ENCODE results near the gene NANOS2. TPM values are rescaled to one million over a fixed set of nuclear protein-coding genes. Genes with fewer than 3 reads are reported as not detected.

The NANOS2 gene
- total and polyA plus RNA-seq, 9 of the 15 experiments (the other 6 are each of a cell fraction or from before 2014, with no cell fraction given) = not detected

GRCh38 chr19:45881909-45882528 lies 32.6 kb downstream of the NANOS2 start (continued):
- TF ChIP-seq RBFOX2 (IDR thresholded peaks at IDR 0.05; ENCODE audit: low read depth, low read length) (no peak), DACH1 (IDR thresholded peaks at IDR 0.05; ENCODE audit: partially characterized antibody) (peak; percentile 76), ZNF589 (CRISPR knock-in tag; IDR thresholded peaks at IDR 0.05; ENCODE audit: low read depth) (no peak), BCOR (IDR thresholded peaks at IDR 0.05) (no peak), ASH1L (IDR thresholded peaks at IDR 0.05; ENCODE audit: borderline replicate concordance, low read depth, partially characterized antibody) (no peak), FOXK2 (conservative IDR thresholded peaks at IDR 0.05 in 1 of 2, IDR thresholded peaks at IDR 0.05 in 1 of 2; ENCODE audit: low read depth in 2 of 2) (no peak), MED1 (CRISPR knock-in tag; IDR thresholded peaks at IDR 0.05; ENCODE audit: borderline replicate concordance) (no peak), SREBF1 (IDR thresholded peaks at IDR 0.05; ENCODE audit: borderline replicate concordance, low read depth, low read length) (no peak), CBFA2T2 (conservative IDR thresholded peaks at IDR 0.05) (peak; percentile 84), VEZF1 (CRISPR knock-in tag; IDR thresholded peaks at IDR 0.05) (peak; percentile 41), CBX8 (IDR thresholded peaks at IDR 0.05; ENCODE audit: borderline replicate concordance, extremely low read depth, low read depth, low read length, poor library complexity, severe bottlenecking) (no peak), CHD4 (IDR thresholded peaks at IDR 0.05; ENCODE audit: insufficient read depth, insufficient replicate concordance, low read depth, low read length, poor library complexity, severe bottlenecking) (no peak), HINFP (tag; conservative IDR thresholded peaks at IDR 0.05; ENCODE audit: low read depth) (no peak), RAD21 (CRISPR knock-in tag; conservative IDR thresholded peaks at IDR 0.05 in 1 of 2, IDR thresholded peaks at IDR 0.05 in 1 of 2) (no peak), FOXA3 (CRISPR knock-in tag; conservative IDR thresholded peaks at IDR 0.05 in 1 of 2, IDR thresholded peaks at IDR 0.05 in 1 of 2) (no peak), STAT5B (CRISPR knock-in tag; IDR thresholded peaks at IDR 0.05) (no peak)
- TF ChIP-seq, protein P1, sequence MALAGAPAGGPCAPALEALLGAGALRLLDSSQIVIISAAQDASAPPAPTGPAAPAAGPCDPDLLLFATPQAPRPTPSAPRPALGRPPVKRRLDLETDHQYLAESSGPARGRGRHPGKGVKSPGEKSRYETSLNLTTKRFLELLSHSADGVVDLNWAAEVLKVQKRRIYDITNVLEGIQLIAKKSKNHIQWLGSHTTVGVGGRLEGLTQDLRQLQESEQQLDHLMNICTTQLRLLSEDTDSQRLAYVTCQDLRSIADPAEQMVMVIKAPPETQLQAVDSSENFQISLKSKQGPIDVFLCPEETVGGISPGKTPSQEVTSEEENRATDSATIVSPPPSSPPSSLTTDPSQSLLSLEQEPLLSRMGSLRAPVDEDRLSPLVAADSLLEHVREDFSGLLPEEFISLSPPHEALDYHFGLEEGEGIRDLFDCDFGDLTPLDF (CRISPR knock-in tag; IDR thresholded peaks at IDR 0.05) = no peak
- TF ChIP-seq, protein P2, sequence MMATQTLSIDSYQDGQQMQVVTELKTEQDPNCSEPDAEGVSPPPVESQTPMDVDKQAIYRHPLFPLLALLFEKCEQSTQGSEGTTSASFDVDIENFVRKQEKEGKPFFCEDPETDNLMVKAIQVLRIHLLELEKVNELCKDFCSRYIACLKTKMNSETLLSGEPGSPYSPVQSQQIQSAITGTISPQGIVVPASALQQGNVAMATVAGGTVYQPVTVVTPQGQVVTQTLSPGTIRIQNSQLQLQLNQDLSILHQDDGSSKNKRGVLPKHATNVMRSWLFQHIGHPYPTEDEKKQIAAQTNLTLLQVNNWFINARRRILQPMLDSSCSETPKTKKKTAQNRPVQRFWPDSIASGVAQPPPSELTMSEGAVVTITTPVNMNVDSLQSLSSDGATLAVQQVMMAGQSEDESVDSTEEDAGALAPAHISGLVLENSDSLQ (IDR thresholded peaks at IDR 0.05) = no peak
- TF ChIP-seq, protein P3, sequence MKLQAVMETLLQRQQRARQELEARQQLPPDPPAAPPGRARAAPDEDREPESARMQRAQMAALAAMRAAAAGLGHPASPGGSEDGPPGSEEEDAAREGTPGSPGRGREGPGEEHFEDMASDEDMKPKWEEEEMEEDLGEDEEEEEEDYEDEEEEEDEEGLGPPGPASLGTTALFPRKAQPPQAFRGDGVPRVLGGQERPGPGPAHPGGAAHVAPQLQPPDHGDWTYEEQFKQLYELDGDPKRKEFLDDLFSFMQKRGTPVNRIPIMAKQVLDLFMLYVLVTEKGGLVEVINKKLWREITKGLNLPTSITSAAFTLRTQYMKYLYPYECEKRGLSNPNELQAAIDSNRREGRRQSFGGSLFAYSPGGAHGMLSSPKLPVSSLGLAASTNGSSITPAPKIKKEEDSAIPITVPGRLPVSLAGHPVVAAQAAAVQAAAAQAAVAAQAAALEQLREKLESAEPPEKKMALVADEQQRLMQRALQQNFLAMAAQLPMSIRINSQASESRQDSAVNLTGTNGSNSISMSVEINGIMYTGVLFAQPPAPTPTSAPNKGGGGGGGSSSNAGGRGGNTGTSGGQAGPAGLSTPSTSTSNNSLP (IDR thresholded peaks at IDR 0.05; ENCODE audit: borderline replicate concordance, low read depth, low read length) = no peak

Data from K562 (cell line).